NCI-H524 treated with DMSO at 0.1 percent for 48 hours (cell line): ENCODE data around the gene CELF4.

Experiments
- DNase-seq: peaks from one replicate; lab custom pipeline; 2025; lab: John Stamatoyannopoulos, UW

Gene CELF4

DNA sequence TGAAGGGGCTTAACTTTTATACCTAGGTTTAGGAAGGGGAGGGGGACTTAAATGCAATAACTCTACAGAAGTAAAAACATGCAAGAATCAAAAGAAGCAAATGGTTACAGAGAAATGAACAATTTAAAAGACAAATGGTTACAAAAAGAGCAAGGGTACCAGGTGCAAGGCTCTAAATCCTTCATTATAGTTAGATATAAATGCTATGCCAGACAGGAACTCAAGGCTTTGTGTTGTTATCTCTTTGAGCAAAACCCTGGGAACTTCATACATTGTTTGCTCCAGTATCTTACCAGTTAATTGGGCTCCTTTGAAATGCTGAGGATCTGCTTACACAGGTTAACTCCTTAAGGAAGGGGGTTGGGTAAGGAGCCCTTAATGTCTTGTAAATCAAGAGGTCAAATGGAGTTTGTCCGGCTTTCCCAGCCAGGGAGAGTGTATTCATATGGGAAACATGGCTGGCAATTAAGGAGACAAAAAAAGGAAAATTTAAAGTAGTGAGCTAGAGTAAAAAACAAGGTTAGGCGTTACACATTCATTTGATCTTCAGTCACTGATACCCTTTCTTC, 347.5 kb downstream of the CELF4 start:
- DNase-seq: no peak

GRCh38 chr18:37210781-37211180, 354.8 kb downstream of the CELF4 start:
- DNase-seq: no peak

GRCh38 chr18:37207343-37207742, 358.3 kb downstream of the CELF4 start:
- DNase-seq: no peak

GRCh38 chr18:37199741-37200140, 365.9 kb downstream of the CELF4 start:
- DNase-seq: no peak
